Tibial artery (tissue), 4 donors: ENCODE data around the gene MRGPRF.

ENCODE experiments used
- DNase-seq, 2 donors: peaks; one replicate each; pipeline ENCODE4 v3.0.0-alpha.2; 2019
- H3K27ac ChIP-seq, 2 donors: fragments of 200-600 bp; sonication (generic) in 1 of 2; 1 replicate in 1 of 2; 2 replicates in 1 of 2; pipeline ENCODE4 v1.5.1; 2018 to 2019; ENCODE audit warnings: mild to moderate bottlenecking in 1 of 2
- H3K27me3 ChIP-seq, 2 donors: fragments of 200-600 bp; sonication (generic) in 1 of 2; one replicate each; pipeline versions ENCODE4 v1.5.1 to v1.6.0; 2016 to 2019
- H3K36me3 ChIP-seq, 3 donors: fragments of 200-600 bp; sonication (generic) in 2 of 3; one replicate each; pipeline ENCODE4 v1.5.1; 2016 to 2019; ENCODE audit warnings: mild to moderate bottlenecking in 2 of 3
- H3K4me1 ChIP-seq, 4 donors: fragments of 200-600 bp; sonication (generic) in 2 of 4; 1 replicate in 3 of 4; 2 replicates in 1 of 4; pipeline ENCODE4 v1.5.1; 2016 to 2019
- H3K4me3 ChIP-seq, 2 donors: fragments of 200-600 bp; sonication (generic) in 1 of 2; 1 replicate in 1 of 2; 2 replicates in 1 of 2; pipeline ENCODE4 v1.5.1; 2018 to 2019; ENCODE audit warnings: mild to moderate bottlenecking in 2 of 2
- H3K9me3 ChIP-seq, 3 donors: fragments of 200-600 bp; sonication (generic) in 1 of 3; one replicate each; pipeline ENCODE4 v1.5.1; 2016 to 2019
- intact Hi-C: fragments of 100-400 bp; cut with DNase I; formaldehyde crosslinking; loops from one replicate; pipeline ENCODE4 v1.15.0; 2023; ENCODE audit warnings: low total_unique reads
- TF ChIP-seq, protein P1 (sequence below), 2 experiments: fragments of 200-600 bp in 1 of 2; fragments of 450-650 bp in 1 of 2; IDR thresholded peaks; one replicate each; pipeline ENCODE4 v1.5.1; 2017 to 2019; ENCODE audit warnings: antibody characterized with exemption in 2 of 2, mild to moderate bottlenecking in 1 of 2, moderate library complexity in 1 of 2

The MRGPRF gene

DNA sequence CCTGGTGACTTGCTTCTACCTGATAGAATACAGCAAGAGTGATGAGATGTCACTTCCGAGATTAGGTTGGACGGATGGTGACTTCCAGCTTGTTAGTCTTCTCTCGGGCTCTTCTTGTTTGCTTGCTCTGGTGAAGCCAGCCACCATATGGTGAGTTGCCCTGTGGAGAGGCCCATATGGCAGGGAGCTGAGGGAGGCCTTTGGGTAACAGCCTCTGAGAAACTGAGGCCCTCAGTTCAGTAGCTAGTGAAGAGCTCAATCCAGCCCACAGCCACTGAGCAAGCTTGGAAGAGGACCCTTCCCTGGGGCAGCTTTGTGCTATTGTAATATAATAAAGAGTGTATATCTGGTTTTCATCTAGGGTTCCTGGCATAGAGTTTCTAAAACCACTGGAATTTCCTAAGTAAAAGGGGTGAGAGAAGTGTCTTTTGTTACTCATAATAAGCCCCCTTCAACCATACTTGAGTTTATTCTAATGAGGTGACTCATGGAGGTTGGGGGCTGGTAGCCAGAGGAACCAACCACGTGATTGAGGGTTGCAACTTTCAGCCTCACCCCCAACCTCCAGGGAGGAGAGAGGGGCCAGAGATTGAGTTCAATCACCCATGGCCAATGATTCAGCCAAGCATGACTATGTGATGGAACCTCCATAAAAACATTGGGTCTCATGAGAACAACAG is 27.7 kb upstream of the MRGPRF start:
- TF ChIP-seq, protein P1, sequence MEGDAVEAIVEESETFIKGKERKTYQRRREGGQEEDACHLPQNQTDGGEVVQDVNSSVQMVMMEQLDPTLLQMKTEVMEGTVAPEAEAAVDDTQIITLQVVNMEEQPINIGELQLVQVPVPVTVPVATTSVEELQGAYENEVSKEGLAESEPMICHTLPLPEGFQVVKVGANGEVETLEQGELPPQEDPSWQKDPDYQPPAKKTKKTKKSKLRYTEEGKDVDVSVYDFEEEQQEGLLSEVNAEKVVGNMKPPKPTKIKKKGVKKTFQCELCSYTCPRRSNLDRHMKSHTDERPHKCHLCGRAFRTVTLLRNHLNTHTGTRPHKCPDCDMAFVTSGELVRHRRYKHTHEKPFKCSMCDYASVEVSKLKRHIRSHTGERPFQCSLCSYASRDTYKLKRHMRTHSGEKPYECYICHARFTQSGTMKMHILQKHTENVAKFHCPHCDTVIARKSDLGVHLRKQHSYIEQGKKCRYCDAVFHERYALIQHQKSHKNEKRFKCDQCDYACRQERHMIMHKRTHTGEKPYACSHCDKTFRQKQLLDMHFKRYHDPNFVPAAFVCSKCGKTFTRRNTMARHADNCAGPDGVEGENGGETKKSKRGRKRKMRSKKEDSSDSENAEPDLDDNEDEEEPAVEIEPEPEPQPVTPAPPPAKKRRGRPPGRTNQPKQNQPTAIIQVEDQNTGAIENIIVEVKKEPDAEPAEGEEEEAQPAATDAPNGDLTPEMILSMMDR (IDR thresholded peaks at IDR 0.05), result no peak
- no peak overlapping the region for H3K4me3 ChIP-seq

DNA sequence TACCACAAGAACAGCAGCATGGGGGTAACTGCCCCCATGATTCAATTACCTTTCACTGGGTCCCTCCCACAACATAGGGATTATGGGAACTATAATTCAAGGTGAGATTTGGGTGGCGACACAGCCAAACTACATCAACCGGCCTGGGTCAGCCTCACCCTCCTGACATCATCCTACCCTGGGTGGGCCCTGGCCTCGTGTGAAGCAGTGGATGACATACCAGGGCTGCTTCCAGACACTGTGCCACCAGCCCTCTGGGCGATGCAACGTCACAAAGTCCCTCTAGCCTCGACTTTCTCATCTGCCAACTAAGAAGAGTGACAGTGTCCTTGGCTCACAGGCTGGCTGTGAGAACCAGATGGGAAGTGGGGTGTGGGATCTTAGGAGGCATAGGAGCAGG is 27.0 kb upstream of the MRGPRF start:
- Histone ChIP-seq H3K9me3 (no peaks in the 10 kb centered on the region), H3K27ac (no peak overlapping the region), H3K27me3 (peaks cover 0 to 2% of the 10 kb centered on the region in 2 donors), H3K36me3 (no peaks in the 10 kb centered on the region), H3K4me1 (peaks cover 0 to 41% (median 16%) of the 10 kb centered on the region in 4 donors), H3K4me3 (no peak overlapping the region)
- TF ChIP-seq, protein P1 (IDR thresholded peaks at IDR 0.05), result no peak
- intact Hi-C loops, result no loop called here
- DNase-seq, result no peak

More for the DNA sequence above, 27.7 kb upstream of the MRGPRF start:
- H3K9me3 ChIP-seq, result no peaks in the 10 kb centered on the region
- intact Hi-C loops, result no loop called here
- no peak for DNase-seq
- no peak overlapping the region for H3K27ac ChIP-seq
- peaks cover 0 to 34% (median 11%) of the 10 kb centered on the region in 4 donors for H3K4me1 ChIP-seq
- H3K27me3 ChIP-seq, result peaks cover 0 to 2% of the 10 kb centered on the region in 2 donors
- no peaks in the 10 kb centered on the region for H3K36me3 ChIP-seq

DNA sequence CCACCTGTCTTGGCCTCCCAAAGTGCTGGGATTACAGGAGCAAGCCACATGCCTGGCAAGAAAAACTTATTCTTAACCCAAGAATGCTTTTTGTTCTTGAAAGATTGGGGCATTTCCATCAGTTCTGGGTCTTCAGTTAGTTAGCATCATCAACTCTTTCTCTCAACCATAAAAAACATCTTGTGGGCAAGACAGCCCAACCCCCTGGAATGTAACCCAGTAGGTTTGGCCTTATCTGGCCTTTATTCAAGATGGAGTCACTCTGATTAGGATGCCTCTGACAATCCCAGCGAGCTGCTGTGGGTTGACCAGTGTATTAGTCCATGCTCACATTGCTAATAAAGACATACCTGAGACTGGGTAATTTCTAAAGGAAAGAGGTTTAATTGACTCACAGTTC is 26.5 kb upstream of the MRGPRF start:
- Histone ChIP-seq H3K27me3 (peaks cover 0 to 2% of the 10 kb centered on the region in 2 donors), H3K9me3 (no peaks in the 10 kb centered on the region), H3K27ac (no peak overlapping the region), H3K36me3 (no peaks in the 10 kb centered on the region), H3K4me3 (no peak overlapping the region), H3K4me1 (peaks cover 0 to 43% (median 16%) of the 10 kb centered on the region in 4 donors)
- TF ChIP-seq, protein P1 (IDR thresholded peaks at IDR 0.05), result no peak
- intact Hi-C loops, result no loop called here
- DNase-seq, result no peak

DNA sequence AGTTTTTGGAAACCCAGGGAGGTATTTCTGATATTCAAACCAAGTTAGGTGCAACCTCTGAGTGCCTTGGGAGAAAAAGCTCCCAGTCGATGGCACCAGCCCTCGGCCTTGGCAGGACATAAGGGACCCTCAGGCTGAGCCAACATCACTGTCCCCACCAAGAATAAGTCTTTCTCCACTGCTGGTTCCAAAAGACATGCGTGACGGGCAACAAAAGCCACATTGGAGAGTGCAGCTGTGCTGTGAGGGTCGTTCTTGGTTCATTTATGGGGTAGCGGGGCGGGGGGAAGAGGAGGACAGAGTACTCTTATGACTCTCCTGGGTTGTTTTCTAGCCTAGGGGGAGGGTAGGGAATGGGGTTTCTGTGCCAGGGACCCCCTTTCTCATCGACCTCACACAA is 24.5 kb upstream of the MRGPRF start:
- Histone ChIP-seq H3K4me1 (peaks cover 0 to 36% (median 13%) of the 10 kb centered on the region in 4 donors), H3K4me3 (no peak overlapping the region), H3K9me3 (no peaks in the 10 kb centered on the region), H3K27ac (no peak overlapping the region), H3K36me3 (no peaks in the 10 kb centered on the region), H3K27me3 (peaks cover 0 to 2% of the 10 kb centered on the region in 2 donors)
- intact Hi-C loops, result no loop called here
- no peak for DNase-seq
- TF ChIP-seq, protein P1 (IDR thresholded peaks at IDR 0.05), result no peak

DNA sequence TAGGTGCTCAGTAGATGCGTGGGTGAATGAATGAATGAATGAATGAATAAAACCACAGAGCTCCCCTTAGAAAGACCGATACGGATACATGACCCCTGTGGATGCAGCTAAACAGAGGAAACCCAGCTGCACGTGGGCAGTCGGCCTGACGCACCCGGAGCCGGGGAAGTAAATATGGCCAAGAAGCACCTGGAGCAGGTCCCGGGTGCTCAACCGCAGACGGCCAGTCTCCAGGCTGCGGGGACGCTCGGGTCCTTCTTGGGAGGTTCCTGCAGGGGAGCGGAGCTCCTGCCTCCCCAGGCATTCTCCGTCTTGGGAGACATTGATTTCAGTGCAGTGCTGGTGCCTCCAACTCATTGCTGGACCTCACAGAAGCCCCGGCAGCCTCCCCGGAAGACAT is 24.0 kb upstream of the MRGPRF start:
- no peak for DNase-seq
- TF ChIP-seq, protein P1 (IDR thresholded peaks at IDR 0.05), result no peak
- intact Hi-C loops, result no loop called here
- H3K27me3 ChIP-seq, result peaks cover 0 to 2% of the 10 kb centered on the region in 2 donors
- no peaks in the 10 kb centered on the region for H3K9me3 ChIP-seq
- no peaks in the 10 kb centered on the region for H3K36me3 ChIP-seq
- peak overlapping the region in 1 of 2 donors; percentile 82 for H3K27ac ChIP-seq
- no peak overlapping the region for H3K4me3 ChIP-seq
- H3K4me1 ChIP-seq, result peaks cover 0 to 36% (median 13%) of the 10 kb centered on the region in 4 donors
